ENCODE data around the gene SLC44A3. TPM values are rescaled to one million over a fixed set of nuclear protein-coding genes. Genes with fewer than 3 reads are reported as not detected.

SLC44A3 gene
- total and polyA plus RNA-seq, 7 donors, result 1.2 to 28.5 (median 4.7) TPM

GRCh38 chr1:94917251-94917650 lies 97.1 kb downstream of the SLC44A3 start:
- Histone ChIP-seq H3K36me3 (no peaks in the 10 kb centered on the region), H3K27ac (peak overlapping the region in 1 of 4 donors; percentile 20), H3K4me3 (no peak overlapping the region), H3K27me3 (no peaks in the 10 kb centered on the region), H3K9me3 (no peaks in the 10 kb centered on the region), H3K4me1 (peaks cover 0 to 99% (median 81%) of the 10 kb centered on the region in 4 donors)
- DNase-seq, result no peak
- intact Hi-C loops (cut with DNase I), result no loop called here
- WGBS, 2 donors, result 84% methylated on average over 6 of the region's 6 CpGs
- no peak for TF ChIP-seq CTCF (IDR thresholded peaks at IDR 0.05)

- 53 to 79% methylated on average over 4 of the region's 4 CpGs for WGBS, 2 donors
- Histone ChIP-seq H3K4me1 (peaks cover 0 to 99% (median 80%) of the 10 kb centered on the region in 4 donors), H3K4me3 (peak overlapping the region in 1 of 4 donors; percentile 4), H3K27ac (peak overlapping the region; percentile 28 to 99 (median 64)), H3K27me3 (no peaks in the 10 kb centered on the region), H3K36me3 (no peaks in the 10 kb centered on the region), H3K9me3 (no peaks in the 10 kb centered on the region)
- TF ChIP-seq EP300 (IDR thresholded peaks at IDR 0.05) (no peak), POLR2A (IDR thresholded peaks at IDR 0.05) (no peak)
- intact Hi-C loops (cut with DNase I), result loop anchor here (10.0 kb wide), 1 partner anchor 505 kb away; the partner anchor contains the start of gene ABCD3
- DNase-seq, result no peak
Observed at GRCh38 chr1:94919241-94920030, 99.3 kb downstream of the SLC44A3 start.

- Histone ChIP-seq H3K27ac (peak overlapping the region; percentile 28 to 99 (median 64)), H3K27me3 (no peaks in the 10 kb centered on the region), H3K36me3 (no peaks in the 10 kb centered on the region), H3K4me3 (peak overlapping the region in 1 of 4 donors; percentile 4), H3K9me3 (no peaks in the 10 kb centered on the region), H3K4me1 (peaks cover 0 to 99% (median 84%) of the 10 kb centered on the region in 4 donors)
- TF ChIP-seq POLR2A (IDR thresholded peaks at IDR 0.05) (no peak), POLR2AphosphoS5 (IDR thresholded peaks at IDR 0.05) (no peak), CTCF (IDR thresholded peaks at IDR 0.05) (no peak), EP300 (IDR thresholded peaks at IDR 0.05) (no peak)
- 33 to 73% methylated on average over 3 of the region's 3 CpGs for WGBS, 2 donors
- DNase-seq, result no peak
- intact Hi-C loops (cut with DNase I), result loop anchor here (10.0 kb wide), 1 partner anchor 505 kb away; the partner anchor contains the start of gene ABCD3
Observed at GRCh38 chr1:94920061-94920460, 99.9 kb downstream of the SLC44A3 start.

GRCh38 chr1:94921977-94922376 lies 101.8 kb downstream of the SLC44A3 start:
- 89 to 95% methylated on average over 1 of the region's 1 CpG for WGBS, 2 donors
- intact Hi-C loops (cut with DNase I), result loop anchor here (10.0 kb wide), 1 partner anchor 507 kb away; the partner anchor contains the start of gene ABCD3
- peak overlapping the region in 2 of 4 donors; percentile 85 to 92 for H3K4me3 ChIP-seq
- H3K9me3 ChIP-seq, result no peaks in the 10 kb centered on the region
- DNase-seq, result no peak
- H3K27me3 ChIP-seq, result no peaks in the 10 kb centered on the region
- peak overlapping the region in 3 of 4 donors; percentile 98 to 100 (median 99) for H3K27ac ChIP-seq
- no peaks in the 10 kb centered on the region for H3K36me3 ChIP-seq
- TF ChIP-seq POLR2A (IDR thresholded peaks at IDR 0.05), result no peak
- no peak for TF ChIP-seq EP300 (IDR thresholded peaks at IDR 0.05)
- TF ChIP-seq POLR2AphosphoS5 (IDR thresholded peaks at IDR 0.05), result no peak
- TF ChIP-seq CTCF (IDR thresholded peaks at IDR 0.05), result no peak
- H3K4me1 ChIP-seq, result peaks cover 0 to 81% (median 72%) of the 10 kb centered on the region in 4 donors

- intact Hi-C loops (cut with DNase I), result loop anchor here (10.0 kb wide), 1 partner anchor 508 kb away; the partner anchor contains the start of gene ABCD3
- DNase-seq, result no peak
- no peaks in the 10 kb centered on the region for H3K27me3 ChIP-seq
- H3K9me3 ChIP-seq, result no peaks in the 10 kb centered on the region
- peak overlapping the region in 2 of 4 donors; percentile 85 to 92 for H3K4me3 ChIP-seq
- H3K4me1 ChIP-seq, result peaks cover 0 to 78% (median 70%) of the 10 kb centered on the region in 4 donors
- H3K27ac ChIP-seq, result peak overlapping the region; percentile 98 to 100 (median 98)
- TF ChIP-seq POLR2AphosphoS5 (IDR thresholded peaks at IDR 0.05) (peak in 2 of 4 donors; percentile 9 to 18), EP300 (IDR thresholded peaks at IDR 0.05) (no peak), CTCF (IDR thresholded peaks at IDR 0.05) (no peak), POLR2A (IDR thresholded peaks at IDR 0.05) (no peak)
- H3K36me3 ChIP-seq, result no peaks in the 10 kb centered on the region
- WGBS, 2 donors, result 16 to 62% methylated on average over 8 of the region's 8 CpGs
Observed at GRCh38 chr1:94922761-94923331, 102.7 kb downstream of the SLC44A3 start.
